ENCODE measurements around the gene CFHR2.

DNA sequence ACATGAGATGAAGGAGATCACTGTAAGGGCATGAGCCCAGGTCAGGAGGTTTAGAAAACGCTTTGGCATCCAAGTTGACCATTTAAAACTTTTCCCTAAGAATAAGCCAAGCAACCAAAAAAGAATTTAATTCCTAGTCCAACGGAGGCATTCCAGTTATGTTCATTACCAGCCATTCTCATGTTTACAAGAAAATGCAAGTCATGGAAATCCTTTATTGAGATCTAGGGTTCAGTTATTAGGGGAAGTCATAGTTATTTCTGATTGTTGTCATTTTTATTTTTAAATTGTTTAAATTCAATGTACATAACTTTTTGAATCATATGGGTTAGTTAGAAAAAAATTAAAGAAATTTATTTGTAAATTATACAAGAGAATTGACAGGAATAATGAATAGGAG is 58.3 kb downstream of the CFHR2 start:
- TF ChIP-seq, protein P1, sequence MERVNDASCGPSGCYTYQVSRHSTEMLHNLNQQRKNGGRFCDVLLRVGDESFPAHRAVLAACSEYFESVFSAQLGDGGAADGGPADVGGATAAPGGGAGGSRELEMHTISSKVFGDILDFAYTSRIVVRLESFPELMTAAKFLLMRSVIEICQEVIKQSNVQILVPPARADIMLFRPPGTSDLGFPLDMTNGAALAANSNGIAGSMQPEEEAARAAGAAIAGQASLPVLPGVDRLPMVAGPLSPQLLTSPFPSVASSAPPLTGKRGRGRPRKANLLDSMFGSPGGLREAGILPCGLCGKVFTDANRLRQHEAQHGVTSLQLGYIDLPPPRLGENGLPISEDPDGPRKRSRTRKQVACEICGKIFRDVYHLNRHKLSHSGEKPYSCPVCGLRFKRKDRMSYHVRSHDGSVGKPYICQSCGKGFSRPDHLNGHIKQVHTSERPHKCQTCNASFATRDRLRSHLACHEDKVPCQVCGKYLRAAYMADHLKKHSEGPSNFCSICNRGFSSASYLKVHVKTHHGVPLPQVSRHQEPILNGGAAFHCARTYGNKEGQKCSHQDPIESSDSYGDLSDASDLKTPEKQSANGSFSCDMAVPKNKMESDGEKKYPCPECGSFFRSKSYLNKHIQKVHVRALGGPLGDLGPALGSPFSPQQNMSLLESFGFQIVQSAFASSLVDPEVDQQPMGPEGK (CRISPR knock-in tag; IDR thresholded peaks at IDR 0.05; ENCODE audit: borderline replicate concordance), result no peak
- TF ChIP-seq ISL1 (CRISPR knock-in tag; IDR thresholded peaks at IDR 0.05) (no peak), CSDC2 (CRISPR knock-in tag; IDR thresholded peaks at IDR 0.05) (no peak), ZFP3 (CRISPR knock-in tag; IDR thresholded peaks at IDR 0.05) (no peak), ZC3H10 (CRISPR knock-in tag; IDR thresholded peaks at IDR 0.05) (no peak), BACH2 (CRISPR knock-in tag; IDR thresholded peaks at IDR 0.05; ENCODE audit: borderline replicate concordance) (no peak), ZFP30 (CRISPR knock-in tag; IDR thresholded peaks at IDR 0.05) (no peak), TOX (CRISPR knock-in tag; IDR thresholded peaks at IDR 0.05; ENCODE audit: borderline replicate concordance) (no peak), PPARA (CRISPR knock-in tag; IDR thresholded peaks at IDR 0.05; ENCODE audit: borderline replicate concordance) (no peak)
- TF ChIP-seq, protein P2, sequence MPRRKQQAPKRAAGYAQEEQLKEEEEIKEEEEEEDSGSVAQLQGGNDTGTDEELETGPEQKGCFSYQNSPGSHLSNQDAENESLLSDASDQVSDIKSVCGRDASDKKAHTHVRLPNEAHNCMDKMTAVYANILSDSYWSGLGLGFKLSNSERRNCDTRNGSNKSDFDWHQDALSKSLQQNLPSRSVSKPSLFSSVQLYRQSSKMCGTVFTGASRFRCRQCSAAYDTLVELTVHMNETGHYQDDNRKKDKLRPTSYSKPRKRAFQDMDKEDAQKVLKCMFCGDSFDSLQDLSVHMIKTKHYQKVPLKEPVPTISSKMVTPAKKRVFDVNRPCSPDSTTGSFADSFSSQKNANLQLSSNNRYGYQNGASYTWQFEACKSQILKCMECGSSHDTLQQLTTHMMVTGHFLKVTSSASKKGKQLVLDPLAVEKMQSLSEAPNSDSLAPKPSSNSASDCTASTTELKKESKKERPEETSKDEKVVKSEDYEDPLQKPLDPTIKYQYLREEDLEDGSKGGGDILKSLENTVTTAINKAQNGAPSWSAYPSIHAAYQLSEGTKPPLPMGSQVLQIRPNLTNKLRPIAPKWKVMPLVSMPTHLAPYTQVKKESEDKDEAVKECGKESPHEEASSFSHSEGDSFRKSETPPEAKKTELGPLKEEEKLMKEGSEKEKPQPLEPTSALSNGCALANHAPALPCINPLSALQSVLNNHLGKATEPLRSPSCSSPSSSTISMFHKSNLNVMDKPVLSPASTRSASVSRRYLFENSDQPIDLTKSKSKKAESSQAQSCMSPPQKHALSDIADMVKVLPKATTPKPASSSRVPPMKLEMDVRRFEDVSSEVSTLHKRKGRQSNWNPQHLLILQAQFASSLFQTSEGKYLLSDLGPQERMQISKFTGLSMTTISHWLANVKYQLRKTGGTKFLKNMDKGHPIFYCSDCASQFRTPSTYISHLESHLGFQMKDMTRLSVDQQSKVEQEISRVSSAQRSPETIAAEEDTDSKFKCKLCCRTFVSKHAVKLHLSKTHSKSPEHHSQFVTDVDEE (CRISPR knock-in tag; IDR thresholded peaks at IDR 0.05), result no peak
- TF ChIP-seq, protein P3, sequence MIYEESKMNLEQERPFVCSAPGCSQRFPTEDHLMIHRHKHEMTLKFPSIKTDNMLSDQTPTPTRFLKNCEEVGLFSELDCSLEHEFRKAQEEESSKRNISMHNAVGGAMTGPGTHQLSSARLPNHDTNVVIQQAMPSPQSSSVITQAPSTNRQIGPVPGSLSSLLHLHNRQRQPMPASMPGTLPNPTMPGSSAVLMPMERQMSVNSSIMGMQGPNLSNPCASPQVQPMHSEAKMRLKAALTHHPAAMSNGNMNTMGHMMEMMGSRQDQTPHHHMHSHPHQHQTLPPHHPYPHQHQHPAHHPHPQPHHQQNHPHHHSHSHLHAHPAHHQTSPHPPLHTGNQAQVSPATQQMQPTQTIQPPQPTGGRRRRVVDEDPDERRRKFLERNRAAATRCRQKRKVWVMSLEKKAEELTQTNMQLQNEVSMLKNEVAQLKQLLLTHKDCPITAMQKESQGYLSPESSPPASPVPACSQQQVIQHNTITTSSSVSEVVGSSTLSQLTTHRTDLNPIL (CRISPR knock-in tag; IDR thresholded peaks at IDR 0.05; ENCODE audit: low read depth), result no peak

Measured in SK-N-SH treated with all-trans-retinoic acid at 6 μM for 48 hours (cell line).